Measurements from ENCODE around the gene ST6GALNAC5.
"Not testable (repeated sequence)": the region's sequence is repeated elsewhere in the genome, so short reads cannot be mapped to it uniquely, and the experiment has no call there.

Gene ST6GALNAC5

GRCh38 chr1:76872944-76873343 lies 5.7 kb downstream of the ST6GALNAC5 start:
- TF ChIP-seq CTCF (conservative IDR thresholded peaks at IDR 0.05; ENCODE audit: control insufficient read depth, insufficient read depth, low read depth, low read length): no peak
- DNase-seq (ENCODE audit: low read depth): no peak
- no peak overlapping the region for H3K4me3 ChIP-seq (ENCODE audit: control insufficient read depth, low read depth, low read length)

- no peak for TF ChIP-seq CTCF (conservative IDR thresholded peaks at IDR 0.05; ENCODE audit: control insufficient read depth, insufficient read depth, low read depth, low read length)
- DNase-seq (ENCODE audit: low read depth): peak; percentile 80
Observed at GRCh38 chr1:76876655-76877395, 9.5 kb downstream of the ST6GALNAC5 start.

GRCh38 chr1:76879014-76879413 lies 11.7 kb downstream of the ST6GALNAC5 start:
- DNase-seq (ENCODE audit: low read depth): peak; percentile 54
- not testable (repeated sequence) for H3K4me3 ChIP-seq (ENCODE audit: control insufficient read depth, low read depth, low read length)

More at GRCh38 chr1:76876655-76877395, 9.5 kb downstream of the ST6GALNAC5 start:
- no peak overlapping the region for H3K4me3 ChIP-seq (ENCODE audit: control insufficient read depth, low read depth, low read length)

GRCh38 chr1:76881762-76882161 lies 14.5 kb downstream of the ST6GALNAC5 start:
- TF ChIP-seq CTCF (conservative IDR thresholded peaks at IDR 0.05; ENCODE audit: control insufficient read depth, insufficient read depth, low read depth, low read length): no peak

GRCh38 chr1:76891931-76892622 lies 24.8 kb downstream of the ST6GALNAC5 start:
- no peak for TF ChIP-seq CTCF (conservative IDR thresholded peaks at IDR 0.05; ENCODE audit: control insufficient read depth, insufficient read depth, low read depth, low read length)
- no peak overlapping the region for H3K4me3 ChIP-seq (ENCODE audit: control insufficient read depth, low read depth, low read length)
- DNase-seq (ENCODE audit: low read depth): peak; percentile 26

More at GRCh38 chr1:76881762-76882161, 14.5 kb downstream of the ST6GALNAC5 start:
- no peak overlapping the region for H3K4me3 ChIP-seq (ENCODE audit: control insufficient read depth, low read depth, low read length)
- DNase-seq (ENCODE audit: low read depth): no peak

GRCh38 chr1:76892675-76893074 lies 25.4 kb downstream of the ST6GALNAC5 start:
- TF ChIP-seq CTCF (conservative IDR thresholded peaks at IDR 0.05; ENCODE audit: control insufficient read depth, insufficient read depth, low read depth, low read length): no peak
- no peak for DNase-seq (ENCODE audit: low read depth)
- no peak overlapping the region for H3K4me3 ChIP-seq (ENCODE audit: control insufficient read depth, low read depth, low read length)

- peak; percentile 96 for TF ChIP-seq CTCF (conservative IDR thresholded peaks at IDR 0.05; ENCODE audit: control insufficient read depth, insufficient read depth, low read depth, low read length)
- H3K4me3 ChIP-seq (ENCODE audit: control insufficient read depth, low read depth, low read length): no peak overlapping the region
- DNase-seq (ENCODE audit: low read depth): peak; percentile 68
Observed at GRCh38 chr1:76901158-76901767, 34.0 kb downstream of the ST6GALNAC5 start.
